Measurements from ENCODE around the gene NPTN. TPM values are rescaled to one million over a fixed set of nuclear protein-coding genes. Genes with fewer than 3 reads are reported as not detected.

The NPTN gene
- total RNA-seq, 1 experiment from 2014 or later = 71.0 TPM

DNA sequence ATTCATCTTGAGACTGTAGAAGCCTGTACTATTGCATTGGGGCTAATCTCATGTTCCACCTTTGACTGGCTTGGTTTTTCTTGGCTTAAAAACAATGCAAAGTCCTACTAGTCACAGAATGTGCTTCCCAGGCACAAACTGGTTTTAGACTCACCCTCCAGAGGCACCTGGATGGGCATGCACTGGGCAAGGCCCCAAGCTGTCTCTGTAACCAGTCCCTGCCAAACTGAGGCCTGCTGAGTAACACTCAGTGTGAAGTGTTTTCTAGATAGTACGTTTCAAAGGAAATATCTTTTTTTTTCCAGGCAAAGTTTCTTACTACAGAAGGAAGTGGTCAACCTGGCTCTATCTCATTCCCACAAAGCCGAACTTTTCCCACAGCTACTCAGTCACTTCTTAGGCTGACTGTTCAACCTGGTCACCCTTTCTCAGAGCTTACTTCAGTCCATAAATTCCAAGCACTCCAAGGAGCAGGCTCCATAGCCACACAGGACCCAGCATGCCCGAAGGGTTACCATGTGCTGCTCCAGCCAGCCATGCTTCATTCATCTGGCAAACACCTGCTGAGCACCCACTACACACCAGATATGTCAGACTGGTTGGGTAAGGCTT, 57.4 kb downstream of the NPTN start:
- ChIA-PET CTCF (interaction anchor here (0.6 to 1.2 kb wide), 2 partner anchors 60 to 63 kb away, joined by 3 to 5 read pairs; no protein-coding TSS in a partner anchor), POLR2A (interaction anchor here (0.5 to 5.5 kb wide), 10 partner anchors 8 to 791 kb away, joined by 3 to 51 read pairs (median 4); partner anchors contain the start of gene NPTN)
- peaks cover 39% of the 10 kb centered on the region for H3K4me1 Mint-ChIP-seq (ENCODE audit: insufficient read depth, unreplicated experiment)
- H3K27me3 Mint-ChIP-seq (ENCODE audit: insufficient read depth, unreplicated experiment) = no peaks in the 10 kb centered on the region
- peaks cover 83% of the 10 kb centered on the region for H3K36me3 Mint-ChIP-seq (ENCODE audit: insufficient read depth, unreplicated experiment)
- TF ChIP-seq, protein P1, sequence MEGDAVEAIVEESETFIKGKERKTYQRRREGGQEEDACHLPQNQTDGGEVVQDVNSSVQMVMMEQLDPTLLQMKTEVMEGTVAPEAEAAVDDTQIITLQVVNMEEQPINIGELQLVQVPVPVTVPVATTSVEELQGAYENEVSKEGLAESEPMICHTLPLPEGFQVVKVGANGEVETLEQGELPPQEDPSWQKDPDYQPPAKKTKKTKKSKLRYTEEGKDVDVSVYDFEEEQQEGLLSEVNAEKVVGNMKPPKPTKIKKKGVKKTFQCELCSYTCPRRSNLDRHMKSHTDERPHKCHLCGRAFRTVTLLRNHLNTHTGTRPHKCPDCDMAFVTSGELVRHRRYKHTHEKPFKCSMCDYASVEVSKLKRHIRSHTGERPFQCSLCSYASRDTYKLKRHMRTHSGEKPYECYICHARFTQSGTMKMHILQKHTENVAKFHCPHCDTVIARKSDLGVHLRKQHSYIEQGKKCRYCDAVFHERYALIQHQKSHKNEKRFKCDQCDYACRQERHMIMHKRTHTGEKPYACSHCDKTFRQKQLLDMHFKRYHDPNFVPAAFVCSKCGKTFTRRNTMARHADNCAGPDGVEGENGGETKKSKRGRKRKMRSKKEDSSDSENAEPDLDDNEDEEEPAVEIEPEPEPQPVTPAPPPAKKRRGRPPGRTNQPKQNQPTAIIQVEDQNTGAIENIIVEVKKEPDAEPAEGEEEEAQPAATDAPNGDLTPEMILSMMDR (IDR thresholded peaks at IDR 0.05; ENCODE audit: unreplicated experiment) = no peak
- DNase-seq (ENCODE audit: unreplicated experiment) = peak; percentile 90
- H3K4me3 Mint-ChIP-seq (ENCODE audit: unreplicated experiment) = peak overlapping the region; percentile 29
- H3K27ac Mint-ChIP-seq (ENCODE audit: low read depth, unreplicated experiment) = peak overlapping the region; percentile 91
- no TSS peak for BruUV-seq (replicated peaks)
- H3K9me3 Mint-ChIP-seq (ENCODE audit: unreplicated experiment) = no peaks in the 10 kb centered on the region
- intact Hi-C loops (cut with micrococcal nuclease) = no loop called here

DNA sequence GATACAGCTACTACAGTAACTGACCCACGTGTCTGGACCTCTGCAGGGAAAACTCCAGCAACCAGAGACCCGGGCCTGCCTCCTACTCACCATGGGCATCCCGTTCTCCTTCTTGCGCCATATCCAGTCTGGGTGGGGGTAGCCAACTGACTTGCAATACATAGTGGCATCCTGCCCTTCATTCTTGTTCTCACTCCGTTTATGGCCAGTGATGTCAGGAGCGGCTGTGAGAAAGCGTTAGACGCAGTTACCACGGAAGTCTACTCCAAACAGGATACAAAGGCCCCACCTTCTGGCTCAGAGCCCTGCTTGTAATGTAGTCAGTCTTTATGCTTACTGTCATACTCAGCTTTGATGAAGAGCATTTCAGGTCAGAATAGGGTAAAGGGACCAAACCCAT, 59.6 kb downstream of the NPTN start:
- no peak overlapping the region for H3K4me3 Mint-ChIP-seq (ENCODE audit: unreplicated experiment)
- intact Hi-C loops (cut with micrococcal nuclease) = no loop called here
- TF ChIP-seq, protein P1 (IDR thresholded peaks at IDR 0.05; ENCODE audit: unreplicated experiment) = no peak
- H3K36me3 Mint-ChIP-seq (ENCODE audit: insufficient read depth, unreplicated experiment) = peaks cover 88% of the 10 kb centered on the region
- ChIA-PET CTCF (interaction anchor here (0.6 to 1.1 kb wide), 4 partner anchors 48 to 315 kb away, joined by 3 read pairs; no protein-coding TSS in a partner anchor), POLR2A (interaction anchor here (0.6 to 5.5 kb wide), 9 partner anchors 11 to 83 kb away, joined by 3 to 51 read pairs (median 4); partner anchors contain the start of gene NPTN)
- no peaks in the 10 kb centered on the region for H3K27me3 Mint-ChIP-seq (ENCODE audit: insufficient read depth, unreplicated experiment)
- peaks cover 39% of the 10 kb centered on the region for H3K4me1 Mint-ChIP-seq (ENCODE audit: insufficient read depth, unreplicated experiment)
- H3K9me3 Mint-ChIP-seq (ENCODE audit: unreplicated experiment) = no peaks in the 10 kb centered on the region
- peak overlapping the region; percentile 88 for H3K27ac Mint-ChIP-seq (ENCODE audit: low read depth, unreplicated experiment)
- no TSS peak for BruUV-seq (replicated peaks)
- DNase-seq (ENCODE audit: unreplicated experiment) = peak; percentile 97

GRCh38 chr15:73573037-73573436, 60.2 kb downstream of the NPTN start:
- DNase-seq (ENCODE audit: unreplicated experiment) = no peak
- no peaks in the 10 kb centered on the region for H3K9me3 Mint-ChIP-seq (ENCODE audit: unreplicated experiment)
- BruUV-seq (replicated peaks) = no TSS peak
- no peak overlapping the region for H3K4me3 Mint-ChIP-seq (ENCODE audit: unreplicated experiment)
- POLR2A ChIA-PET = interaction anchor here (0.6 to 5.5 kb wide), 7 partner anchors 10 to 61 kb away, joined by 3 to 51 read pairs (median 4); partner anchors contain the start of gene NPTN
- peak overlapping the region; percentile 88 for H3K27ac Mint-ChIP-seq (ENCODE audit: low read depth, unreplicated experiment)
- intact Hi-C loops (cut with micrococcal nuclease) = no loop called here
- CTCF ChIA-PET = interaction anchor here (0.6 to 1.1 kb wide), 4 partner anchors 49 to 315 kb away, joined by 3 to 5 read pairs (median 3); no protein-coding TSS in a partner anchor
- peaks cover 88% of the 10 kb centered on the region for H3K36me3 Mint-ChIP-seq (ENCODE audit: insufficient read depth, unreplicated experiment)
- peaks cover 34% of the 10 kb centered on the region for H3K4me1 Mint-ChIP-seq (ENCODE audit: insufficient read depth, unreplicated experiment)
- TF ChIP-seq, protein P1 (IDR thresholded peaks at IDR 0.05; ENCODE audit: unreplicated experiment) = no peak
- H3K27me3 Mint-ChIP-seq (ENCODE audit: insufficient read depth, unreplicated experiment) = no peaks in the 10 kb centered on the region

DNA sequence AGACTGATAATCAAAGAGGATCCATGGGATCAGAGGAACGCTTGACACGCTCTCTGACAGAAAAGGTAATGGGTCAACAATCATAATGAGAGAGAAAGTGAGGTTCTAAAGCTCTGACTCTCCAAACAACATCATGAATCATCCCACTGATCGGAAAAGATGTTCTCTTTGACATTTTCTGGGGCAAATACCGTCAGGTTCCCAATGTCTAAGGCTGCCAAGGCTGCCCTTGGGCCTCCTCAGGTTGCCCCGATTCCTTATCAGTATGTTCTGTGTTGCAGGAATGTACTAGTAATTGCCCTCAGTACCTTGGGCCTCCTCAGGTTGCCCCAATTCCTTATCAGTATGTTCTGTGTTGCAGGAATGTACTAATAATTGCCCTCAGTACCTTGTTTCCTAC, 60.9 kb downstream of the NPTN start:
- no TSS peak for BruUV-seq (replicated peaks)

More for the DNA sequence above, 60.9 kb downstream of the NPTN start:
- no peak for DNase-seq (ENCODE audit: unreplicated experiment)
- ChIA-PET CTCF (interaction anchor here (0.6 to 1.3 kb wide), 4 partner anchors 64 to 265 kb away, joined by 3 to 8 read pairs (median 5); no protein-coding TSS in a partner anchor), POLR2A (interaction anchor here (1.2 to 5.5 kb wide), 3 partner anchors 13 to 62 kb away, joined by 4 to 51 read pairs (median 7); partner anchors contain the start of gene NPTN)
- Mint-ChIP-seq H3K36me3 (ENCODE audit: insufficient read depth, unreplicated experiment) (peaks cover 86% of the 10 kb centered on the region), H3K9me3 (ENCODE audit: unreplicated experiment) (no peaks in the 10 kb centered on the region), H3K4me3 (ENCODE audit: unreplicated experiment) (no peak overlapping the region), H3K4me1 (ENCODE audit: insufficient read depth, unreplicated experiment) (peaks cover 27% of the 10 kb centered on the region), H3K27me3 (ENCODE audit: insufficient read depth, unreplicated experiment) (no peaks in the 10 kb centered on the region), H3K27ac (ENCODE audit: low read depth, unreplicated experiment) (peak overlapping the region; percentile 44)
- intact Hi-C loops (cut with micrococcal nuclease) = no loop called here
- TF ChIP-seq, protein P1 (IDR thresholded peaks at IDR 0.05; ENCODE audit: unreplicated experiment) = no peak

All from MCF 10A (cell line).